ENCODE results near the gene SEMA3F.

Gene SEMA3F

GRCh38 chr3:50154840-50155490 is at the start of gene SEMA3F:
Gene SEMA3F (plus strand): TSS chr3:50155324. CDS start chr3:50159623, 4,299 bp downstream.
- DNase-seq (ENCODE audit: low spot score) = peak; percentile 96

- no peak for DNase-seq (ENCODE audit: low spot score)
These were observed 43.4 kb upstream of the SEMA3F start for GRCh38 chr3:50111757-50112156.

DNA sequence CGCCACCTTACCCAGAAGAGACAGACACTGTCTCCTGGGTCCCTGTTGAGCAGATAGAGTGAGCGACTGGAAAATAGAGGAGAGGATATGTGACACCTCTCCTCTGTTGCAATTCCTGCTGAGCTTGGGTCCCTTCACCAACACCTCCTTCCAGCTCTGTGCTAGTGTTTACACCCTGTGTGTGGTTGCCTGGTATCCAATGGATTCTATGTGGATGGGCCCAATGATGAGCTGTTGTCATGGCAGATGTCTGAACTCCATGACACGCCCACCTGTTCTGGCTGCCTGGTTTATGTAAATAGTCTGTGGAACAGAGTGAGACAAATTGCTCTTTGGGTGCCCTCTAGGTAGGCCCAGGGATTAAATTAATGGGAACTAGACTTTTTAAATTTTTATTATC is 42.7 kb upstream of the SEMA3F start:
- DNase-seq (ENCODE audit: low spot score) = no peak

DNA sequence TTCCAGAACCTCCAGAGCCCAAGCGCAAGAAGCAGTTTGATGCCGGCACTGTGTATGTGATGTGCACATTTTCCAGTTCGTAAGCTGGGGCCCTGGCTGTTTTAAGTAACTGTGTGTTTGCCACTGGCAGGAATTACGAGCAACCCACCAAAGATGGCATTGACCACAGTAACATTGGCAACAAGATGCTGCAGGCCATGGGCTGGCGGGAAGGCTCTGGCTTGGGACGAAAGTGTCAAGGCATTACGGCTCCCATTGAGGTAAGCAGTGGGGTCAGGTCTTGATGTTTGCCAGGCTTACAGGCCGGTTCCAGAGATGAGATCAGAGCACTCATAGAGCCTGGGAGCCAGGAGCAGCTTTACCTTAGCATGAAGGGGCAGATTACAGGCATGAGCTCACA is 38.0 kb upstream of the SEMA3F start:
- DNase-seq (ENCODE audit: low spot score) = no peak

GRCh38 chr3:50118237-50118636 is 36.9 kb upstream of the SEMA3F start:
- DNase-seq (ENCODE audit: low spot score) = no peak

DNA sequence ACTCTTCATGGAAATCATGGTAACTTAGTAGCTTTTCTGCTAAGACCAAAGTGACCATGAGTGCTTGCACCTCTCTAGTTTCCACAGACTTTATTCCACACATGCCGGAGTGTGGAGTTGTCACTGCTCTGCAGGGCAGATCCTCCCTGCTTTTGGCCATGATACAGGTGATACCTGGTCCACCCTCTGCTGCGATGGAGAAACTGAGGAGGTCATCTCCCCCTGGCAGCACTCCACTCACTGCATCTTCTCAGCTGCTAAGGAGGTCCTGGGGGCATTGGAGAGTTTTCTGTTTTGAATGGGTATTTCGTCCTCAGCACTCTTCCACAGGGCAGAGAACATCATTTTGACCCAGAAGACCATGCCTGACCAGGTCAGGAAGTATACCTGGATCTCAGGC is 35.3 kb upstream of the SEMA3F start:
- DNase-seq (ENCODE audit: low spot score) = no peak

DNA sequence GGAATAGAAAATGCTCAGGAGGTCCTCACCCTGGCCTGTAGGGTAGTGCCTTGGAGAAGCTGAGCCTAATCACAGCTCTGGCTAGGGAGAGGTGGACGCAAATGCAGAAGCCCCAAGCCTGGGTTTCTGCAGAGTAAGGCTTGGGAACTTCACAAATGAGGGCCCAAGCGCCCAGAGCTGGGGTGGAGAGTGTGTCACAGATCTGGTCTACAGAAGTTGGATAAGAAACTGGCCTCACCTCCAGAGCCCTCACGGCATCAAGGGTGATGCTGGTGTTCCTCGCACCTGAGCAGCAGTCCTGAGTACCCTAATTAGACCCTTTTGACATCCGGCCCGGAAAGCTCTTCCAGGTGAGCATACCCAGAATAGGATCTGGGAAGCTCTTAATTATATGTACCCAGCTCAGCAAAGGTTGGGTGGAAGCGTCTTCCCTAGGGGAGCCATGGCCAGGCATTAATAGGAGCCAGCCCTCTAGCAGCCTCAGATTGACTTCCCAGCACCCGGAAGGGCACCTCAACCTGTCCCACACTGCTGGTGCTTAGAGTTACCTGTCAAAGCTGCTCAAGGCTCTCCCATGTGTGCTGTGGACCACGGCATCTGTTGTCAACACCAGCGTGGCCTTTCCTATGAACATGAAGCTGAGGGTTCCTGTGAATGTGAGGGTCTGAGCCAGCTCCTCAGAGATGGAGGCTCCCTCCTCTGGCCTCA is 34.6 kb upstream of the SEMA3F start:
- no peak for DNase-seq (ENCODE audit: low spot score)

- peak; percentile 89 for DNase-seq (ENCODE audit: low spot score)
These were observed 33.8 kb upstream of the SEMA3F start for GRCh38 chr3:50121072-50122032.

GRCh38 chr3:50122071-50122470 is 33.1 kb upstream of the SEMA3F start:
- no peak for DNase-seq (ENCODE audit: low spot score)

GRCh38 chr3:50122661-50123391 is 32.3 kb upstream of the SEMA3F start:
- DNase-seq (ENCODE audit: low spot score) = no peak

DNA sequence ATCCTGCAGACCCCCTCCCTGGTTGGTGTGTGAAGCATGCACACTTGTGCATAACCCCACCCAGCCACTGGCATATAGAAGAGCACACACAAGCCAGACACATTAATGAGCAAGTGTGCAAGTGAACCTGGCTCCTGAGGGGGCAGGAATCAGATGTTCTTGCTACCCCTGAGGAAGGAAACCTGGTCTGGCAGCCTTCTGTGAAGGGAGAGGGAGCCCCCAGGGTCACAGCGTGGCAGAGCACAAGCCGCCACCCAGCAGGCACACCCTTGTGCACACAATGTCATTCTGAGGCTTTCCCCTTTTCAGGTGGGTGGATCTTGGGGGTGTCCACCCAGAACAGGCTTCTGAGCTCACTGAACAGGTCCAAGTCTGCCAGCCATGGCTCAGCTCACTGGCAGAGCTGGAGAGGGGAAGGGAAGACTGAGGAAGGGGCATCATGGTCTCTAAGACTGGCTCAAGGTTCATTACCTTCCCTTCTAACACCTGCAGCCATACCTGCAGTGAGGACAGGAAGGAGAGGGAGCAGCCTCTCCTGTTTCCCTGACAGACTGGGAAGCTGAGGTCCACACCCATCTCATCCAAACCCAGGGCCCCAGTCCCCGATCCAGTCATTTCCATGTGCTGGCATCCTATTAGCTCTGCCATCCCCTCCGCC is 31.6 kb upstream of the SEMA3F start:
- no peak for DNase-seq (ENCODE audit: low spot score)

- DNase-seq (ENCODE audit: low spot score) = no peak
These were observed 30.9 kb upstream of the SEMA3F start for GRCh38 chr3:50124052-50124799.

- DNase-seq (ENCODE audit: low spot score) = no peak
These were observed 30.3 kb upstream of the SEMA3F start for GRCh38 chr3:50124800-50125178.

- no peak for DNase-seq (ENCODE audit: low spot score)
These were observed 29.4 kb upstream of the SEMA3F start for GRCh38 chr3:50125541-50126286.

DNA sequence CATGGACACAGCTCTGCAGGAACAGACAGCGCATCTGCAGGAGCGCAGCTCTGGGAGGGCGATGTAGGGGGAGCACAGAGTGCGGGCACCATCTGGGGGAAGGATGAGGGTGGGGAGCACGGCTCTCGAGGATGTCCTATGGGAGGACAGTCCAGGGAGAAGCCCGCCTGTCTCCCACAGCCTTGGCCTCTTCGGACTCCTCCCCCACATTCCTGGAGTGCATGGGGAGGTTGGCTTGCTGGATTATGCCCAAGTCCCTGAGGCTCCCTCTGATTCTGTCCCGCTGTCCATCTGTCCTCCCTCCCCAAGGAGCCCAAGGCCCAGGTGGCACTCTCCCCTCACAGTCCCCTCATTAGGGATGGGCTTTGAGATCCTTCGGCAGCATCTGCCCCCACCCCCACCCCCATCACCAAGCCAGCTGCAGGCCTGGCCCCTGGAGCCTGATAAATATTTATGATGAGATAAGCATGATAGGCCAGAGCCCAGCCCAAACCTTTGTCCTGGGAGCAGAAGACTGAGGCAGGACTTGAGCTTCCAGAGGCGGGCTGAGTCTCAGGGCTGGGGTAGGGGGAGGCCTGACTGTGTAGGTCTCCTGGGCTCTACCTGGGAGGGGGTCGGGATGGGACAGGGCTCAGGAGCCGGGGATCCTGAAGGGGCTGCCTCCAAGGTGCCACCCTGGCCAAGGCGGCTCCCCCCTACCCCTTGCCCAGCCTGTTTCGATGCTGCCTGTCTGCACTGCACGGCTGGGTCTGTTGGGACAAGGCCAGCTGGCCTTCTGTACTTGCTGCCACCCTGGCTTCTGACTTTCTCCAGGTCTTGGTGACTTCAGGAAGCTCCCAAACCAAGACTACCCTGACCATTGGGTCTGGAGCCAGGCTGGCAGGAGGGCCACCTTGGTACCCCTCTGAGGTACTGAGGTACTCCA is 28.6 kb upstream of the SEMA3F start:
- peak; percentile 88 for DNase-seq (ENCODE audit: low spot score)

DNA sequence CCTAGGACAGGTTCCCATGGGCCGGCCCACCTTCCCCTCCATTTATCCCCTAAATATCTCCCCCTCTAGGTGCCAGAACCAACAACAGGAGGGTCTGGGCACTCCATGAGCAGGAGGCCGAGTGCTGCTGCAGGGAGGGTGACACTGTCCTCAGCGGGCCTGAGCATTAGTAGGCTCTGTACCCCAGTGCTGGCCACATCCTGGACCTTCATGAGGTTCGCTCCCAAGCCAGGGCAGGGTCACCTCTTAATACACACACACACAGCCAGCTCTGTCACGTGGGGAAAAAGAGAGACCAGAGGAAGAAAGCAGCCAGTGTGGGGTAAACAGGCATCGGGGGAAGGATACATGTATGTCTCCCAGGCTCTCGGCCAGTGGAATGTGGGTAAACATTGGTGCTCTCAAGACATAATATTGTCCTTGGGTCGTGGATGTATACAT is 27.9 kb upstream of the SEMA3F start:
- DNase-seq (ENCODE audit: low spot score) = no peak

DNA sequence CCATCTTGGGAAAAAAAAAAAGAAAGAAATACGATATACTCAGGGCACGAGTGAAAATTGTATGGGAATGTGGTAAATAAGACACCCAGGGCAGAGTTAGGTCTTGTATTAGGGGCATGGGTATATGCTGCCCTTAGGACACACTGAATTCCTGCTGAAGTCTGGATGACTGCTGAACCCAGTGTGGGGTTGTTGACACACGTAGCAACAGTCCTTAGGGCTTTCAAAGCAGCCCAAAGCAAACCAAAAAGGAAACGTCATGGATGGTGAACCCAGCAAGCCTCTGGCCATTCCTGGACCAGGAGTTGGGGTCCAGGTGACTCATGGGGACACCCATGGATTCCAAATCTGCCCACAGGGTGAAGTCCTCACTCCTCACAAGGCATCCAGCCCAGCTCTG is 27.1 kb upstream of the SEMA3F start:
- DNase-seq (ENCODE audit: low spot score) = no peak

DNA sequence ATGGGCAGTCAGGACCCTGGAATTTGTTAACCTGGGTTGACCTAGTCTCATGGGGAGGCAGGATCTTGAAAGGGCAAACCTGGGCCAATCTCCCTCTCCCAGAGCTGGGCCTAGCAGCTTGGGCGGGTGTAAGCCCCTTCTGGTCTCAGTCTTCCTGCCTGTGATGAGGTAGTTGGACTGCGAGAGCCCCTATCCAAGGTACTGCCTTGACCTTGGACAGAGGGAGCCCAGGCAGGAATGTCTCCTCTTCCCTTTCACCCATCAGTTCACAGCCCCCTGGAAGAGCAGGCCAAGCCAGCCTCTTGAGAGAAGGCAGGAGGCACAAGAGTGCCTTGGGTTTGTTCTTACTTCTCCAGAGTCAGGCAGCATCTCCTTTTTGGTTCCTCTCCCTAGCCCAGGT is 24.7 kb upstream of the SEMA3F start:
- no peak for DNase-seq (ENCODE audit: low spot score)
